Spleen (tissue), 7 donors: Measurements from ENCODE around the gene NDST3.

Source experiments
- CTCF ChIP-seq, 11 experiments: fragments of 200-600 bp in 7 of 11; fragments of 450-650 bp in 4 of 11; sonication (generic) in 4 of 11; IDR thresholded peaks in 8 of 11; conservative IDR thresholded peaks in 3 of 11; 1 replicate in 7 of 11; 2 replicates in 4 of 11; pipeline versions ENCODE4 v1.4.0 to v1.8.0; 2016 to 2021; ENCODE audit warnings: antibody characterized with exemption in 11 of 11, inconsistent platforms in 4 of 11, mild to moderate bottlenecking in 1 of 11
- POLR2A ChIP-seq, 3 donors: fragments of 450-650 bp; IDR thresholded peaks; one replicate each; pipeline ENCODE4 v1.5.1; 2017; ENCODE audit warnings: antibody characterized with exemption in 3 of 3, mild to moderate bottlenecking in 1 of 3
- donor health status: DM: no; HTN: no; CAD: no; lungs with moderate emphysema.
- donor health status: DM: no; HTN: no; CAD: no.
- donor health status: DM: no; HTN: no; CAD: no.

GRCh38 chr4:118296729-118297128 lies 262.4 kb downstream of the NDST3 start:
- TF ChIP-seq CTCF (IDR thresholded peaks at IDR 0.05 in 8 of 11, conservative IDR thresholded peaks at IDR 0.05 in 3 of 11): no peak
- no peak for TF ChIP-seq POLR2A (IDR thresholded peaks at IDR 0.05)
